ENCODE data around the gene SPDEF.

Gene SPDEF

GRCh38 chr6:34562350-34562749 lies 6.2 kb upstream of the SPDEF start:
- no peak for DNase-seq

- DNase-seq, result no peak
Observed at GRCh38 chr6:34561227-34561530, 5.0 kb upstream of the SPDEF start.

GRCh38 chr6:34560366-34561226 lies 4.5 kb upstream of the SPDEF start:
- DNase-seq, result no peak

- DNase-seq, result no peak
Observed at GRCh38 chr6:34559651-34560365, 3.7 kb upstream of the SPDEF start.

- DNase-seq, result no peak
Observed at GRCh38 chr6:34558172-34558714, 2.1 kb upstream of the SPDEF start.

GRCh38 chr6:34557228-34557627 lies 1.1 kb upstream of the SPDEF start:
- no peak for DNase-seq

DNA sequence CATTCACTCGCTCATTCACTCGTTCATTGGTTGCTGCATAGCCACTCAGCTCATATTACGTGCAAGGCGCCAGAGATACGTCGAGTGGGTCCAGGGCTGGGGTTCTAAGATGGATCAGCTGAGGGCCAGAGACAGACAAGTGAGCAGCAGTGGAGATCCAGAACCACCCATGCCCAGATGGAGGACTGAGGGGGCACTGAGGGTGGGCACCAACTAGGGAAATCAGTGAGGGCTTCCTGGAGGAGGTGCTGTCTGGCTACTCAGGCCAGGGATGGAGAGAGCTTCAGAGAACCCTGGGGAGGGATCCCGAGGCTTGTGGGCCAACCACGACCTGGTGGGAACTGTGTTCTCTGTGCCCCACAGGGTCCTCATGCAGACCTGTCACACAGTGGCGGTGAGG lies 364 bp upstream of the SPDEF start:
- DNase-seq, result no peak

- no peak for DNase-seq
Observed at GRCh38 chr6:34555328-34555727, 801 bp downstream of the SPDEF start.

DNA sequence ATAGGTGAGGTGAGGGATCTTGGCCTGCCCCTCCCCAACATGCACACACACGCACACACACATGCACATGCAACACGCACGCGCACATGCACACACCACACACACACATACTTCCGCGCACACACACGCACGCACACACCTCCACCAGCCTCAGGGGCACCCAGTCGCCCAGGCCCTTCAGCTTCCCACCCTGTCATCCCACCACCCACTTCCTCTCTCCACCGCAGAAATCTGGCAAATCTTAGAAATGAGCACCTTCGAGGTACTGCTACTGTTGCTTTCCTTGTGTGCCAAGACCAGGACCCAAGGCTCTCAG lies 1.2 kb downstream of the SPDEF start:
- no peak for DNase-seq

DNA sequence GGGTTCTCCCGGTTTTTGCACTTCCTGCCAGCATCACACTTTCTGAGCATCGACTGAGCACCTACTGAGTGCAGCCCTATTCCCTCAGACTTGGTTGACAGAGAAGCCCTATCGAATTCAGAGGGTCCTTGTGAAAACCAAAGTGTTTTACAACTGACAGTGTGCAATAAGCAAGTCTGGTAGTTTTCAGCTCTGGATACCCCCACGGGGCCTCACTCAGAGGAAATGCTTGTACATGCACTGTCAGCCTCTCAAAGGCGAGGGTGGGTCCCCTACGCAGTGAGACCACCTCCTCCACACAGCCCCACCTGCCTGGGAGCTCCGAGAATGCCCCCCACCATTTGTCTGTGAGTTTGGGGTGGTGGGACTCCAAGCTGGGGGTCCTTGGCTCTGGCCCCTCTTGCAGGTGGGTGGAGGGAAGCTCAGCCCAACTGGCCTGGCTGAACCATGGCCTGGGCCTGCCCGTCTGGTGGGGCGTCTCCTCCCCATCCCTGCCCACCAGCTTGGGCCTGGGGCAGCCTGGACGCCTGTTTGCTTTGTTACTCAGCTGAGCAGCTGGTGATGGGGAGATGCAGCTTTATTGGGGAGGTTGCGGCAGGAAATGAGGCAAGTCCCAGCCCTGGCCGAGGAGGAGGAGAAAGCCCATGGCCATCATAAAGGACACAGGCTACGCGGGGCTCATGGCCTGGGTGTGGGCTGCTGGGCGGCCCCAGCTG lies 1.7 kb downstream of the SPDEF start:
- no peak for DNase-seq

DNA sequence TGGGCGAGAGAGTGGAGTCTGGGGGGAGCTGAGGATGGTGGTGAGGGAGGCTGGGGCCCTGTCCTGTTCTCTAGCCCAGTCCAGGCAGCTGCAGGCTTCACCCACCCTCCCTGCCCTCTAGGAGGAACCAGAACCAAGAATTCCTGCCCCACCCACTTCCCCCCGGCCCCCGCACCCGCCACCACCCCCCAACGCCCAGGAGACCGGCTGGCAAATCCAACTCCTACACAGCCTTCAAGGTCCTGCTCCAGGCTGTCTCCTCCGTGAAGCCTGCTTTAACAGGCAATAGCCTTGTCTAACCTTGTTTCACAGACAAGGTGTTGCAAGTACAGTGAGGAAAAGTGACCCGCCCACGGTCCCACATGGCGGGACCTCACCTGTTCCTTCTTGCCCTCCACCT lies 2.4 kb downstream of the SPDEF start:
- DNase-seq, result no peak

DNA sequence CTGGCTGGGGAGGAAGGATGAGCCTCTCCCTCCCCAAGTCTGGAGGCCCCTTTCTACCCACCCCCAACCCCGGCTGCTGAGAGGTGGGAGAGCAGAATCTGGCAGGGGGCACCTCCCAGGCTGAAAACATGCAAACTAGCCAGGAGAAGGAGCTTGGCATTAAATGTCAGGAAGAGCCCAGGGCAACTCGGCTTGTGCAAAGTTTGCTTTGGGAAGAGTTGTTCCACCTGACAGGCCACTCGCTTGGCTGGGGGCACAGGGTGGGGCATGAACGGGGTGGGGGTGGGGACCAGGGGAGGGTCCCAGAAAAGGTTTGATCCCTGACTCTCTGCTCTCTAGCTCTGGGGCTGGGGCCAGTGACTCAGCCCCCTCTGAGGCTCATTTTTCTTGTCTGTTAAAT lies 3.0 kb downstream of the SPDEF start:
- no peak for DNase-seq

- no peak for DNase-seq
Observed at GRCh38 chr6:34552620-34553019, 3.5 kb downstream of the SPDEF start.

DNA sequence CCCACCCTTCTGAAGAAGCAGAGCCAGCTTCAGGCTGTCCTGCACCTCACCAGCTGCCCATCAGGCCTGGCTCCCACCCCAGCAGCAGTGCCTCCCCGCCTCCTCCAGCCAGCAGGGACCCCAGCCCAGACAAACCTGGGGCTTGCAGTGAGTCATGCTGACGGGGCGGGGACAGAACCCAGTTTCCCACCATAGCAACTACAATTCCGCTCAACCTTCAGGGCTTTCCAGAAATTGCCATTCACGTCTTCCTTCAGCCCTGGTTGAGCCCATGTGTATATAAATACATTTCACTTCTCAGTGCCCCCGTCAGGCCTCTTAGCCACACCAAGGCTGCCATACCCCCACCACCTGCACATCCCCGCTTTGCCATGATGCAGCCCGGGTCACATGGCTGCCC lies 4.4 kb downstream of the SPDEF start:
- DNase-seq, result no peak

DNA sequence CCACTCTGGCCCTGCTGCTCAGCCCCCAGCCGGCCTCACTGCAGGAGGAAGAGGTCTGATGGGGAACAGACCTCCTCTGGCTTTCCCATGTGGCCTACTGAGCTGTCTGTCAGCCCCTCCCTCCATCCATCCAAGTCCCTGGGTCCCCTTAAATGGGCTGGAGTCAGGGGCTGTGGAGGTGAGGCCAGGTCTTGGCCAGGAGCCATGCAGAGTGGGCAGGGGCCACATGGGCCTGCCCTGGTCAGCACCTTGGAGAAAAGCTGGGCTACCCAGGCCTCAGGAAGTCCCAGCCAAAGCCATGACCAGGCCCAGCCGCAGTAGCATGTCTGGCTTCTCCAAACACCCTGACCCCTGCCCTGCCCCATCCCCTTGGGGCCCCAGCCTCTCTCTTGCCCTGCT lies 6.3 kb downstream of the SPDEF start:
- DNase-seq, result no peak

DNA sequence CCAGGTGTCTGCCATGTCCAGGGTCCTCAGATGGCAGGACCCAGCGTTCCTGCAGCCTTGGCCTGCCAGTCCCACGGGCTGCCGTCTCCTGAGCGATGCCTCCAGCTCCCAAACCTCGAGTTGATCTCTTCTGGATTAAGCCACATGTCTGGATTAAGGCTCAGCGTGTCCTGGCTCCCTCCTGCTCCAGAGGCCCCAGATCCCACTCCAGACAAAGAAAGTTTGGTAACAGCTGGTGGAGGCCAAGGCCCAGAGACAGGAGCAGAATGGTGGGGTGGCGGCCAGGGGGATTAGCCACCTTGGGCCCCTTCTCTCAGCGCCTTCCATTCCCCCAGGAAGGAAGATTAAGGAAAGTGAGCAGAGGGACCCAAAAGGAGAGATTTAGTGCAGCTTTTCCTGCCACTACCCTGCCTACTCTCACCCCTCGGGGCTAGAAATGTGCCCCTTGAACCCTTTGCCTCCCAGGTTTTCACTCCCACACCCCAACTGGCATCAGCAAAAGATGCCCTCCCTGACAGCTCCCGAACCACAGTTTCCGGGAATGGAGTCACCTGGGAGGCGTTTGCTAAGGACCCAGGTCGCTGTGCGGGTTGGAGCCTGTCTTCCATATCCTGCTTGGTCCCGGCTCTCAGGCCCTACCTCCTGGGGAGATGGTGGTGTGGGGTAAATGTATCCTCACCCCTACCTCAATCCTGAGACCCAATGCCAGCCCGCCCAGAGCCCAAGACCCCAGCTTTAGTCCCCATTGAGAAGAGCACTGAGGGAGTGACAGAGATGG lies 6.9 kb downstream of the SPDEF start:
- DNase-seq, result no peak

DNA sequence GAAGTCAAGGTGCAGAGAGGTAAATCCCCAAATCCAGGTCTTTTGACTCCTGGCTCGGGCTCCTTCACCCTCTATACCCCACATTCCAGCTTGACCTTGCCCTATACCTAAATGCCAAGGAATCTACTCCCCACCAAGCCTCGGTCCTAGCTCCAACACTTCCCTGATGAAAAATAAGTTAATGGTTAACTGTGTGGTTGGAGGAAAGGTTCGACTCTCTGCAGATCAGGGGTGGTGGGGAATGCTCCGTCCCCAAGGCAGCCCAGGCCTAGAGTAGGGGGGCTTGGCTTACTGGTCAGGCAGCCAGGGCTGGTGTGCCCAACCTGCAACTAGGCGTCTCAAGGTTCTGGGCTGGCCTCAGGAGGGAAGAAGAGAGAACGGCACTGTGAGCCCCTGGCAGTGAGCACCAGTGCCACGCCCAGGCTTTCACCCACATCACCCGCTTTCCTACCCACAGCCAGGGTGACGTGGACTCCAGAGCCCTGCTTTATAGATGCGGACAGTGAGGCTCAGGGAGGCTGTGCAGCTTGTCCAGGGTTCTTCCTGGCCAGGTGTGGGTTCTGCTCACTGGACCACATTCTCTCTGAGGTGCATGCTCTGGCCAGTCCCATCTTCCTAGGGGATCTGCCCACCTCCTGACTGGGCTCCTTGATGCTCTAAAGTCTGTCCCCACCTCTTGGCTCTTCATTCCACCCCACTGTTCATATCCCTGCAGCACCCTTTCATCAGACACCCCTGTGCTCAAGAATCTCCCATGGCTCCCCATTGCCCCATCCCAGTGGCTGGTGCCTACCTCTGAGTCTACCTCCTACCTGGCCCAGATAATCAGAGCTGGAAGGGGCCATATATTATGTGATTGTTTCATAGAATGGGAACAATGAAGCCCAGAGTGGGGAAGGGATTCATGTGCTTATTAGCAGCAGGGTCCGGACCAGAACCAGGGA lies 8.2 kb downstream of the SPDEF start:
- no peak for DNase-seq

GRCh38 chr6:34546551-34547321 lies 9.4 kb downstream of the SPDEF start:
- no peak for DNase-seq

DNA sequence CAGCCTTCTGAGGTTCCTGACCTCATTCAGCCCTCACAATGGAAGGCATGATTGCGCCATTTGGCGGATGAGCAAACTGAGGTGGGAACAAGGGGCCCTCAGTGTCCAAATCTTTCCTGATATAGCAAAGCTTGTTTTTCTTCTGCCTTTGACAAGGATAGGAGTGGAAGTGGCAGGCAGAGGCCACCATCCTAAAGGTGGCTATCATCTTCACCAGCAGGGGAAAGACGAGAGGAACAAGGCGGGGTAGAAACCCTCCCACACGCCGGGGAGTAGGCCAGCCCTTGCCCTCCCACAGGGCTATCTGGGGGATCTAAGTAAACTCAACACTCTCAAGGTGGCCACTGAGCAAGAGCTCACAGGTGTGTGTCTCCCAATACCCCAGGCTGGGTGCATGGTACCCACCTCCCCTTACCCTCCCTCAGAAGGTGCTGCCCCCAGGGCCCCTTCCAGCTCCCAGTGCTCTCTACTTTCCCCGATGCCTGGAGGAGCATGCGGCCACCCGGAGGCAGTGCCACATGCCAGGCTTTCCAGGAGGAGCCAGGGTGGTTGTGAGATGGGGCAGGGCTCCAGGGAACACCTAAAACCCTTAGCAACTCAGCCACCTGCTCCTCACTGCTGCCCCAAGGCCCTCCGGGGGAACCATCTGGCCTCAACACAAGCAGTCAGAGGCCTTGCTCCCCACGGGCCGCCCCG lies 11.2 kb downstream of the SPDEF start:
- no peak for DNase-seq

- DNase-seq, result no peak
Observed at GRCh38 chr6:34544052-34544604, 12.0 kb downstream of the SPDEF start.

Data from activated CD4-positive, alpha-beta T cell treated with anti-CD3 and anti-CD28 coated beads for 48 hours (primary cell).